Endothelial cell of hepatic sinusoid (primary cell): ENCODE measurements around the gene CLMP.
"Not testable (repeated sequence)": the region's sequence is repeated elsewhere in the genome, so short reads cannot be mapped to it uniquely, and the experiment has no call there.

Experiments used
- in situ Hi-C: cut with HindIII; loops from 2 replicates; pipeline ENCODE4 v1.10.0; 2017; ENCODE audit warnings: low sequenced_read_pairs

CLMP gene

GRCh38 chr11:123093739-123094138 lies 101.3 kb downstream of the CLMP start:
- in situ Hi-C loops = no loop called here

- in situ Hi-C loops = no loop called here
Observed at GRCh38 chr11:123091506-123091905, 103.5 kb downstream of the CLMP start.

GRCh38 chr11:123090168-123090567 lies 104.9 kb downstream of the CLMP start:
- in situ Hi-C loops = not testable (repeated sequence)

- in situ Hi-C loops = not testable (repeated sequence)
Observed at GRCh38 chr11:123088896-123089295, 106.2 kb downstream of the CLMP start.

GRCh38 chr11:123087657-123088056 lies 107.4 kb downstream of the CLMP start:
- in situ Hi-C loops = not testable (repeated sequence)

GRCh38 chr11:123086305-123086704 lies 108.7 kb downstream of the CLMP start:
- in situ Hi-C loops = no loop called here

GRCh38 chr11:123085497-123085896 lies 109.6 kb downstream of the CLMP start:
- in situ Hi-C loops = no loop called here

GRCh38 chr11:123084454-123084853 lies 110.6 kb downstream of the CLMP start:
- in situ Hi-C loops = no loop called here

GRCh38 chr11:123083623-123084029 lies 111.4 kb downstream of the CLMP start:
- in situ Hi-C loops = no loop called here

GRCh38 chr11:123082977-123083376 lies 112.1 kb downstream of the CLMP start:
- in situ Hi-C loops = no loop called here

GRCh38 chr11:123080015-123080414 lies 115.0 kb downstream of the CLMP start:
- in situ Hi-C loops = no loop called here

GRCh38 chr11:123076484-123076883 lies 118.6 kb downstream of the CLMP start:
- in situ Hi-C loops = no loop called here

- in situ Hi-C loops = no loop called here
Observed at GRCh38 chr11:123073343-123074057, 121.5 kb downstream of the CLMP start.

GRCh38 chr11:123072762-123073161 lies 122.3 kb downstream of the CLMP start:
- in situ Hi-C loops = no loop called here

GRCh38 chr11:123072332-123072761 lies 122.7 kb downstream of the CLMP start:
- in situ Hi-C loops = no loop called here

- in situ Hi-C loops = no loop called here
Observed at GRCh38 chr11:123069908-123070821, 124.9 kb downstream of the CLMP start.

GRCh38 chr11:123065621-123066020 lies 129.4 kb downstream of the CLMP start:
- in situ Hi-C loops = no loop called here

GRCh38 chr11:123063826-123064657 lies 131.0 kb downstream of the CLMP start:
- in situ Hi-C loops = no loop called here

GRCh38 chr11:123062892-123063825 lies 131.9 kb downstream of the CLMP start:
- in situ Hi-C loops = no loop called here
